GM13977 (cell line): ENCODE measurements around the gene CATSPER1.
A peak's percentile ranks its signal among the peaks of the same experiment; 100 is the strongest.

Source experiments
- DNase-seq: peaks from one replicate; pipeline ENCODE4 v3.0.0; 2012; ENCODE audit warnings: low spot score
- in situ Hi-C: fragments of 300-500 bp; cut with MboI; formaldehyde crosslinking; loops from one replicate; pipeline ENCODE4 v1.12.0; 2022; ENCODE audit warnings: low sequenced_read_pairs, low pct_unique_long_range_greater_than_20kb, mixed read lengths, inconsistent platforms; ENCODE audit not compliant: unreplicated experiment
- TF ChIP-seq, protein P1 (sequence below): IDR thresholded peaks from 2 replicates; pipeline ENCODE4 v1.5.1; 2012; ENCODE audit warnings: mild to moderate bottlenecking, control low read depth; ENCODE audit not compliant: insufficient read depth; ENCODE audit errors: extremely low read depth, missing control alignments

The CATSPER1 gene

DNA sequence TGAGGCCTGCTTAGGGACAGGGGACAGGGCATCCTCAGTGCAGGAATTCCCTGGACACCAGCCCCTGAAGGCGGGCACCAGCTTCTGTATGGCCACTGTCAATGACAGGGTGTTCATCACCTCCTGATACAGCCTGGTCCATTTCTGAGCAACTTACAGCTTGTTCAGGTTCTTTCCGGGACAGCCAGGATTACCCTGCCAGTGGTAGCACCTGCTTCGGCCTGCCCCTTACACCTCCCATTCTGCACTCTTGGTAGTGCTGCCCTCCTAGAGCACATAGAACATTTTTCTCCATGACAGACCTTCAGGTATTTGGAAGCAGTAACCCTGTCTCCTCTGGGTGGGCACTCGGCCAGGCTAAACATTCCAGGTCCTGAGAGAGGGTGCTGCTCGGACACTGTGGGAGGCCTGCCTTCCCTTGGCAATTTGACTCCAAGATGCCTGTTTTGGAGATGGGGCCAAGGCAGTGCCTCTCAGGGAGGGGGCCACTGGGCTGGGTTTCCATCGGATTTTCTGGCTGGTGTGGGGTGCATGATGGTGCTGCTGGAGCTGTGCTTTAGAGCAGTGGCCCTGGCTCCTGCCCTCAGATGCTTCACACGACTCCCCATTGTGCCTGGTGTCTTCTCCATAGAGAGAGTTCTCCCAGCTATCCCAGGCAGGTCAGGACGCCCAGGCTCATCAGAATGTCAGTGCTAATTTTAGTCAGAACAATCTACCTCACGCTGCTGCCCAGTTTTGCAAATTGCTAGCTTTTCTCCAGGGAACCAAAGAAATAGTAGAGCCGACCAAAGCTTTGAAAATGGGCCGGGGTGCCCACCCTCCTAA is 21.5 kb upstream of the CATSPER1 start:
- peak; percentile 6 for DNase-seq
- TF ChIP-seq, protein P1, sequence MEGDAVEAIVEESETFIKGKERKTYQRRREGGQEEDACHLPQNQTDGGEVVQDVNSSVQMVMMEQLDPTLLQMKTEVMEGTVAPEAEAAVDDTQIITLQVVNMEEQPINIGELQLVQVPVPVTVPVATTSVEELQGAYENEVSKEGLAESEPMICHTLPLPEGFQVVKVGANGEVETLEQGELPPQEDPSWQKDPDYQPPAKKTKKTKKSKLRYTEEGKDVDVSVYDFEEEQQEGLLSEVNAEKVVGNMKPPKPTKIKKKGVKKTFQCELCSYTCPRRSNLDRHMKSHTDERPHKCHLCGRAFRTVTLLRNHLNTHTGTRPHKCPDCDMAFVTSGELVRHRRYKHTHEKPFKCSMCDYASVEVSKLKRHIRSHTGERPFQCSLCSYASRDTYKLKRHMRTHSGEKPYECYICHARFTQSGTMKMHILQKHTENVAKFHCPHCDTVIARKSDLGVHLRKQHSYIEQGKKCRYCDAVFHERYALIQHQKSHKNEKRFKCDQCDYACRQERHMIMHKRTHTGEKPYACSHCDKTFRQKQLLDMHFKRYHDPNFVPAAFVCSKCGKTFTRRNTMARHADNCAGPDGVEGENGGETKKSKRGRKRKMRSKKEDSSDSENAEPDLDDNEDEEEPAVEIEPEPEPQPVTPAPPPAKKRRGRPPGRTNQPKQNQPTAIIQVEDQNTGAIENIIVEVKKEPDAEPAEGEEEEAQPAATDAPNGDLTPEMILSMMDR = no peak
- in situ Hi-C loops = no loop called here

DNA sequence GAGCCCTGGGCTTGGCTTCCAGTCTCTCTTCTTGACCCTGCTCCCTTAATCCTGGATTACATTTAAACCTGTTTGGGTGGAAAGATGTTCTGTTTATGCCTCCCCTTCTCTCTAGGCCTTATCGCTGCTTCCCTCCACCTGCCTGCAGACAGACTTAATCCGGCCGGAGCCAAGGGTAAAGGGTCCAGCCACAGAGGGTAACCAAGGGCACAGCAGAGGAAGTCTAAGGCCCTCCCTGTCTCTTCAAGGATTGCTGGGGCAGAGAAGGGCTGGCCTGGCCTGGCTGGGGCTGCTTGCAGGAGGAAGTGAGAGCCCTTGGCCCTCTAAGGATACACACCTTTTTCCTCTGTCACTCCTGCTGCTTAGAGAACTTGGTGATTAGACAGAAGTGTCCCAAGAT is 20.6 kb upstream of the CATSPER1 start:
- peak; percentile 7 for DNase-seq
- in situ Hi-C loops = no loop called here
- TF ChIP-seq, protein P1 = no peak

DNA sequence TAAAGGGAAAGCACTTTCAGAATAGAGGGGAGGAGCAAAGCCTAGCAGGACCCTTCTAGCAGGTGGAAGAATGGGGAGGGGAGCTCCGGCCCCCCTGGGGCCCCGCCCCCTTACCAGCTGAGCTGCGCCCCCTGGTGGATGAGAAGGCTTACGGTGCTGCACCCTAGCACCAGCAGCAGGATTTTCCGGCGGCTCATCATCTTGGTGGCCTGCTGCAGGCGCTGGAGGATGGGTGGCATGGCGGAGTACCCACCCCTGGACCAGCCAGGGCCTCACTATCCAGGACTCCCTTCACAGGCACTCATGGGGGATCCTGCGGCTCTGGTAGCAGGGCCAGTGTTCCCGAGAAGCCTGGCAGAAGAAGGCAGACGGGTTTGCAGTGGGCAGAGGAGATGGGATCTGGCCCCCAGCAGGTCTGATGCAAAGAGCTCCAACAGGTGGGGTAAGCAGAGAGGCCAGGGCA is 18.9 kb upstream of the CATSPER1 start:
- in situ Hi-C loops = no loop called here
- TF ChIP-seq, protein P1 = peak; percentile 92
- DNase-seq = peak; percentile 93

DNA sequence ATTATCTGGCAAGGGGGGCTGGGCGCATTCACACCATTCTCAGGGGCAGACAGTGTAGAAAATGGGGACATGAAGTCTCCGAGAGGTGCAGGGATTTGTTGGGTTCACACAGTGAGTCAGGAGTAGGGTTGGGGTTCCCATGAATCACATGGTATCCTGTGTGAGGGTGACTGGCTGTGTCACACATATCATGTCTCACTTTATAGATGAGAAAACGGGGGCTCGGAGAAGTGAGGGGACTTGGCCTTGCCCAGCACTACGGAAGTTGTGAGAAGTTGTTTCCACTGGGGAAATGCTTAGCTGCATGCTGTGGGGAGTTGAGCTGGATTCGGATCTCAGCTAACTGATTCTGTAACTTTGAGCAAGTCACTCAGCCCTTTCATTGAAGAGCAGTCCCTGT is 18.5 kb upstream of the CATSPER1 start:
- no peak for DNase-seq
- TF ChIP-seq, protein P1 = no peak
- in situ Hi-C loops = no loop called here

DNA sequence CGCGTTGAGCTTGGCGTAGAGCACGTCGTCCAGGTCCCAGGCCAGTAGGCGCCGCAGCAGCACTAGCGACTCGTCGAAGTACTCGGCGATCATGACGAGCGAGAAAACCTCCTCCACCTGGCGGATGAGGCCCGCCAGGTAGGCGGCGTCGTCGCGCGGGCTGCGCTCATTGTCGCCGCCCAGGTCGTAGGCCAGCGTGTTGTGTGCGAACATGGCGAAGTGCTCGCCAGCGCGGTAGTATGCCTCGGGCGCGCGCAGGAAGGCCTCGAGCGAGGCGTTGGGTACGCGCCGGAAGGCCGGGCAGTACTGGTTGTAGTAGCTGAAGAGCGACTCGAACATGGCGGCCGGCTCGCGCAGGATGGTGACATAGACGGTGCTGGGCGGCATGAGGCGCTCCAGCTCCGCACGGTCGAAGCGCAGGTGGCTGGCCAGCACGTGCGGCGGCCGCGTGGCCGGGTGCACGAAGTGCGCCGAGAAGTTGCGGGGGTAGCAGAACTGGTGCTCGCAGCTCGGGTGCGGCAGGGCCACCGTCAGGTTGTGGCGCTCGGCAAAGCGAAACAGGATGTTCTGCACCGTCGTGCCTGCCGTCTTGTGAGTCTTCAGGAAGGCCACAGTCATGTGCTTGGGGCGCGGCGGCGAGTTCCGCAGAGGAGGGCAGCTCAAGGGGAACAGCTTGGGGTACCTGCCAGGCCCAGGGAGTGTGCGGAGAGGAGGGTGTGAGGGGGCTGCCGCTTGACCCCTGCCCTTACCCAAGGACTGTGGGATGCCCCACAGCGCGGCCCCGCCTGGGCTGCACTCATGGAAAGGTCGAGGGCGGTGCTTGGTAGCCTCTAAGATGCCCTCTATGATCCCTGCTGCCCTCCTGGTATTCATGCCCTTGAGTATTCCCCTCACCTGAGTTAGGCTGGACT is 17.0 kb upstream of the CATSPER1 start:
- TF ChIP-seq, protein P1 = no peak
- in situ Hi-C loops = no loop called here
- peak; percentile 23 for DNase-seq

DNA sequence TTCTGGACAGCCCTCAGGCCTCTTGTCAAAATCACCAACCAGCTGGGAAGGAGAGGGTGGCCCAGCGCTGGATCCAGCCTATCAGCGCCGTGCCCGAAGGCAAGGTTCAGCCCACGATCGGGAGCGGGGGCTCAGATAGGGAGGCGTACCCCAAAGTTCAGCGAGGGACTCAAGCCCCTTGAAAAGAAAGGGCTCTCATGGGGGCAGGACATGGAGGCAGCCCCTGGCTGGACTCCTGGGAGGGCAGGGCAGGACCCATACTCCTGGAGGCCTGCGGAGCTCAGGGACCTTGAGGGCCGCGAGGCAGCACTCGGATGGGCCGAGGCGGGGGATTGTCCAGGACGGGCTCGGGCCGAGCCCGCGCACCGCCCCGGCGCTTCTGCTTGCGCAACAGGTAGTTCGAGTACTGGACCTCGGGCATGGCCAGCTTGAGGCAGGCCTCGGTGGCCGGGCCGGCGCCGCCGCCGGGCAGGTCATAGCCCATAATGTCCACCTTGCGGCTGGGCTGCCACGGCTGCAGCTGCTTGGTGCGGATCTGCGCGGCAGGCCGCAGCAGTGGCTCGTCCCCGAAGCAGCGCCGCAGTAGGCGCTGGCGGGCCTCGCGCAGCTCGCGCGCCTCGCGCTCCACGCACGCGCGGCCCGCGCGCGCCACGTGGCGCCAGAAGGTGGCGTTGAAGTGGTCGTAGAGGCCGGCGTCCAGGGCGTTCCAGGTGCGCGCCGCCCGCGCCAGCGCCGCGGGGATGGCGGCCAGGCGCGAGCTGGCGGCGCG is 16.1 kb upstream of the CATSPER1 start:
- in situ Hi-C loops = no loop called here
- TF ChIP-seq, protein P1 = no peak
- peak; percentile 4 for DNase-seq
